ENCODE measurements around the gene LRRN4CL.

Gene LRRN4CL

GRCh38 chr11:62721994-62722393 is 32.7 kb upstream of the LRRN4CL start:
- Mint-ChIP-seq H3K27ac (peak overlapping the region; percentile 32), H3K36me3 (ENCODE audit: low read depth) (peaks cover 77% of the 10 kb centered on the region), H3K4me3 (no peak overlapping the region), H3K4me1 (peaks cover 39% of the 10 kb centered on the region), H3K27me3 (ENCODE audit: low read depth, poor library complexity) (no peaks in the 10 kb centered on the region), H3K9me3 (no peaks in the 10 kb centered on the region)
- DNase-seq: no peak
- TF ChIP-seq CTCF (IDR thresholded peaks at IDR 0.05): no peak

- no peak for TF ChIP-seq CTCF (IDR thresholded peaks at IDR 0.05)
- H3K27ac Mint-ChIP-seq: no peak overlapping the region
- peaks cover 94% of the 10 kb centered on the region for H3K36me3 Mint-ChIP-seq (ENCODE audit: low read depth)
- no peak for DNase-seq
- no peaks in the 10 kb centered on the region for H3K9me3 Mint-ChIP-seq
- H3K4me3 Mint-ChIP-seq: no peak overlapping the region
- peaks cover 21% of the 10 kb centered on the region for H3K4me1 Mint-ChIP-seq
- no peaks in the 10 kb centered on the region for H3K27me3 Mint-ChIP-seq (ENCODE audit: low read depth, poor library complexity)
Measured at GRCh38 chr11:62719302-62719978, 30.1 kb upstream of the LRRN4CL start.

- Mint-ChIP-seq H3K4me3 (no peak overlapping the region), H3K27ac (no peak overlapping the region), H3K36me3 (ENCODE audit: low read depth) (peaks cover 92% of the 10 kb centered on the region), H3K9me3 (no peaks in the 10 kb centered on the region), H3K27me3 (ENCODE audit: low read depth, poor library complexity) (no peaks in the 10 kb centered on the region), H3K4me1 (peaks cover 17% of the 10 kb centered on the region)
- TF ChIP-seq CTCF (IDR thresholded peaks at IDR 0.05): no peak
- no peak for DNase-seq
Measured at GRCh38 chr11:62716816-62717215, 27.5 kb upstream of the LRRN4CL start.

GRCh38 chr11:62716206-62716605 is 26.9 kb upstream of the LRRN4CL start:
- H3K4me1 Mint-ChIP-seq: peaks cover 17% of the 10 kb centered on the region
- peaks cover 91% of the 10 kb centered on the region for H3K36me3 Mint-ChIP-seq (ENCODE audit: low read depth)
- DNase-seq: no peak
- H3K9me3 Mint-ChIP-seq: no peaks in the 10 kb centered on the region
- TF ChIP-seq CTCF (IDR thresholded peaks at IDR 0.05): no peak
- H3K27ac Mint-ChIP-seq: no peak overlapping the region
- no peaks in the 10 kb centered on the region for H3K27me3 Mint-ChIP-seq (ENCODE audit: low read depth, poor library complexity)
- H3K4me3 Mint-ChIP-seq: no peak overlapping the region

GRCh38 chr11:62715150-62716130 is 26.1 kb upstream of the LRRN4CL start:
- H3K4me3 Mint-ChIP-seq: no peak overlapping the region
- peaks cover 17% of the 10 kb centered on the region for H3K4me1 Mint-ChIP-seq
- H3K36me3 Mint-ChIP-seq (ENCODE audit: low read depth): peaks cover 91% of the 10 kb centered on the region
- no peaks in the 10 kb centered on the region for H3K27me3 Mint-ChIP-seq (ENCODE audit: low read depth, poor library complexity)
- peak overlapping the region; percentile 58 for H3K27ac Mint-ChIP-seq
- no peak for TF ChIP-seq CTCF (IDR thresholded peaks at IDR 0.05)
- no peaks in the 10 kb centered on the region for H3K9me3 Mint-ChIP-seq
- no peak for DNase-seq
